BLaER1 treated with 17β-estradiol and CSF1 and Interleukin-3, amounts not matched to agents 10 nM and 100 nM (cell line): ENCODE data around the gene ALLC.
"Not testable (repeated sequence)": the region's sequence is repeated elsewhere in the genome, so short reads cannot be mapped to it uniquely, and the experiment has no call there.

Experiments used
- H3K27ac ChIP-seq, 11 experiments: shearing (Covaris generic); formaldehyde crosslinking; 2 replicates each; pipeline ENCODE4 v1.8.1; 2022
- H3K27me3 ChIP-seq, 11 experiments: shearing (Covaris generic); formaldehyde crosslinking; 2 replicates each; pipeline ENCODE4 v1.8.1; 2022
- H3K36me3 ChIP-seq, 11 experiments: shearing (Covaris generic); formaldehyde crosslinking; 2 replicates each; pipeline ENCODE4 v1.8.1; 2022
- H3K4me1 ChIP-seq, 10 experiments: shearing (Covaris generic); formaldehyde crosslinking; 2 replicates each; pipeline ENCODE4 v1.8.1; 2022
- H3K4me2 ChIP-seq, 11 experiments: shearing (Covaris generic); formaldehyde crosslinking; 2 replicates each; pipeline ENCODE4 v1.8.1; 2022
- H3K4me3 ChIP-seq, 10 experiments: shearing (Covaris generic); formaldehyde crosslinking; 2 replicates each; pipeline ENCODE4 v1.8.1; 2022
- H3K9ac ChIP-seq, 11 experiments: shearing (Covaris generic); formaldehyde crosslinking; 2 replicates each; pipeline ENCODE4 v1.8.1; 2022
- H3K9me3 ChIP-seq, 11 experiments: shearing (Covaris generic); formaldehyde crosslinking; replicated peaks in 1 of 11; 2 replicates each; pipeline ENCODE4 v1.8.1; 2022
- H4K20me1 ChIP-seq, 11 experiments: shearing (Covaris generic); formaldehyde crosslinking; 2 replicates each; pipeline ENCODE4 v1.8.1; 2022
- Cebpa-rat ChIP-seq, 11 experiments: shearing (Covaris generic); IDR thresholded peaks; 2 replicates each; pipeline ENCODE4 v1.8.1; 2022

Gene ALLC

DNA sequence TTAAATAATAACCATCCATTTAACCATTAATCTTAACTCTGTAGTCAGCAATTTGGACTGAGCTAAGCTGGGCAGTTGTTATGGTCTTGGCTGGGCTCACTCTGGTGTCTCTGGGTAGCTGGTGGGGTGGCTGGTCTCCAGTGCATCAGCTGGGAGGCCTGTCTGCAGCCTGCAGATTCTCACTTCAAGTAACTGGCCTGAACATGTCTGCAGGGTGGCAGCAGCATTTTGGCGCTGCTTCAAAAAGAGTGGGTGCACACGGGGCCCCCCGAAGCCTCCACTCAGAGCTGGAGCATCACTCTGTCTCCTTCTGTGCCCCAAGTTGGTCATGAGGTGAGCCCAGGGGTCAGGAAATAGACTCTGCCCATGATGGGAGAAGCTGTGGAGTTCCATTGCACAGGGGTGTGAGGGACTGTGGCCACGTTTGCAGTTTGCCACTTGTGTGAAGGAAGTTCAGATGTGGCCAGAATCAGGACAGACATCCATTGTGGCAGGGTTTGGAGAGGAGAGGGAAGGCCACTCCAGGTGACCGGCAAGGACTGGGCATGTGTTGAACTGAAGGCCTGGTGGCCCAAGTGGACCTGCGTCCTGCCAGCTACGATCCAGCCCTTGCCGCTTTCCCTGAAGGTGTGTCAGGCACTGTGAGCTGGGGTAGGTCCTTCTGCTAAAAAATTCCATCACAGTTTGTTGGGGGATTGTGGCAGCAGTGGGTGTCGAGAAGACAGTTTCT is 4.9 kb upstream of the ALLC start:
- peak overlapping the region in 1 of 11 experiments; percentile 72; a peak in 1 of 22 replicates for H3K27ac ChIP-seq
- H3K27me3 ChIP-seq, result peaks cover 0 to 38% (median 0%) of the 10 kb centered on the region in 11 experiments; a peak in 8 of 22 replicates
- peak overlapping the region in 10 of 11 experiments; percentile 82 to 95 (median 88); a peak in 16 of 22 replicates for H3K4me2 ChIP-seq
- no peak for TF ChIP-seq Cebpa-rat (IDR thresholded peaks at IDR 0.05)
- H3K4me3 ChIP-seq, result no peak overlapping the region
- peaks cover 42 to 90% (median 82%) of the 10 kb centered on the region in 10 experiments for H3K4me1 ChIP-seq
- H4K20me1 ChIP-seq, result peaks cover 0 to 12% (median 0%) of the 10 kb centered on the region in 11 experiments; a peak in 1 of 22 replicates
- H3K9me3 ChIP-seq, result no peaks in the 10 kb centered on the region; a peak in 1 of 22 replicates
- no peaks in the 10 kb centered on the region for H3K36me3 ChIP-seq
- H3K9ac ChIP-seq, result no peak overlapping the region

DNA sequence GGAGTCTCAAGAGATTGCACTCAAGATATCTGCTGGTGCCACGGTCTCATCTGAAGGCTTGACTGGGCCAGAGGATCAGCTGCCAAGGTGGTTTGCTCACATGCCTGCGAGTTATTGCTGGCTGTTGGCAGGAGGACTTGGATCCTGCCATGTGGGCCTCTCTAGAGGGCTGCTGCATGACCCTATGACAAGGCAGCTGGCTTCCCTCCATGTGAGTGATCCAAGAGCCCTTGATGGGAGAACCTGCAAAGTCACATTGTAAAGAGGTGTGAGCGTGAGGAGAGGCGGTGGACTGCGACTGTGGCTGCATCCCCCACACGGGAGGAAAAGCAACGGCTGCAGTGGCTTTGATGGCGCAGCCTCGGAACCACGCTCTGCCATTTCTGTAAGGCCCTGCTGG is 4.0 kb upstream of the ALLC start:
- Histone ChIP-seq H3K4me2 (peak overlapping the region in 8 of 11 experiments; percentile 71 to 94 (median 83); a peak in 15 of 22 replicates), H3K27ac (no peak overlapping the region), H3K4me1 (peaks cover 52 to 94% (median 92%) of the 10 kb centered on the region in 10 experiments), H3K27me3 (peaks cover 0 to 38% (median 0%) of the 10 kb centered on the region in 11 experiments; a peak in 8 of 22 replicates), H3K9me3 (no peaks in the 10 kb centered on the region; a peak in 1 of 22 replicates), H4K20me1 (peaks cover 0 to 12% (median 0%) of the 10 kb centered on the region in 11 experiments; a peak in 1 of 22 replicates), H3K4me3 (no peak overlapping the region), H3K9ac (no peak overlapping the region), H3K36me3 (no peaks in the 10 kb centered on the region)
- TF ChIP-seq Cebpa-rat (IDR thresholded peaks at IDR 0.05), result no peak

DNA sequence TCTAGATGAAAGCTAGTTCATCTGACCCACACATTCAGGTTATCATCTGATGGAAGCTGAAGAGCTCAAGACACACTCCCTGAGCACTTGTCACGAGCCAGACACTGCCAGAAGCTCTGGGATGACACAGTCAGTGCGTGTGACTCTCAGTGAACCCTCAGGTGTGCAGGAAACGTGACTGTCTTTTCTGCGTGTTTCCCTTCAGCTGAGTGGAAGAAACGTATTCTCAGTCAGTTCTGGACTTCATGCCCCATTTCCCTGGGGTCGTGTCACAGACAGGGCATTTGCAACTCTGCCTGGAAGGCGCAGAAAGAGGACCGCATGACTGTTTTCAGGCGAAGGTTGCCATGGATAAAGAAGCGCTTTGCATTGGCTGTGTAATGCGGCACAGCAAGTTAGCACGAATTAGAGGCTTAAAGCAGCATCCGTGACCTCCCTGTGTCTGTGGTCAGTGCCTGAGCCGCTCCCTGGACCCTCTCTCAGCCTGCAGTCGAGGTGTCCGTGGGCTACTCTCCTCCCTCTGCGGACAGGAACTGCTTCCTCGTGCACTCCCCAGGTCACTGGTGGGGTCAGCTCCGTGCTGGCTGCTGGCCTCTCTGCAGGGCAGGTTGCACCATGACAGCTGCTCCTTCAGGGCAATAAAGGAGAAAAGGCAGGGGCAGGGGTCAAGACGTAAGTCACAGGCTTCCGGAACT is 3.3 kb upstream of the ALLC start:
- Histone ChIP-seq H3K27ac (no peak overlapping the region), H3K4me2 (peak overlapping the region in 8 of 11 experiments; percentile 71 to 94 (median 83); a peak in 17 of 22 replicates), H3K36me3 (no peaks in the 10 kb centered on the region), H3K9me3 (no peaks in the 10 kb centered on the region; a peak in 1 of 22 replicates), H3K9ac (no peak overlapping the region), H3K4me1 (peaks cover 59 to 97% (median 96%) of the 10 kb centered on the region in 10 experiments), H3K27me3 (peaks cover 0 to 38% (median 0%) of the 10 kb centered on the region in 11 experiments; a peak in 8 of 22 replicates), H3K4me3 (no peak overlapping the region), H4K20me1 (peaks cover 0 to 12% (median 0%) of the 10 kb centered on the region in 11 experiments; a peak in 1 of 22 replicates)
- no peak for TF ChIP-seq Cebpa-rat (IDR thresholded peaks at IDR 0.05)

DNA sequence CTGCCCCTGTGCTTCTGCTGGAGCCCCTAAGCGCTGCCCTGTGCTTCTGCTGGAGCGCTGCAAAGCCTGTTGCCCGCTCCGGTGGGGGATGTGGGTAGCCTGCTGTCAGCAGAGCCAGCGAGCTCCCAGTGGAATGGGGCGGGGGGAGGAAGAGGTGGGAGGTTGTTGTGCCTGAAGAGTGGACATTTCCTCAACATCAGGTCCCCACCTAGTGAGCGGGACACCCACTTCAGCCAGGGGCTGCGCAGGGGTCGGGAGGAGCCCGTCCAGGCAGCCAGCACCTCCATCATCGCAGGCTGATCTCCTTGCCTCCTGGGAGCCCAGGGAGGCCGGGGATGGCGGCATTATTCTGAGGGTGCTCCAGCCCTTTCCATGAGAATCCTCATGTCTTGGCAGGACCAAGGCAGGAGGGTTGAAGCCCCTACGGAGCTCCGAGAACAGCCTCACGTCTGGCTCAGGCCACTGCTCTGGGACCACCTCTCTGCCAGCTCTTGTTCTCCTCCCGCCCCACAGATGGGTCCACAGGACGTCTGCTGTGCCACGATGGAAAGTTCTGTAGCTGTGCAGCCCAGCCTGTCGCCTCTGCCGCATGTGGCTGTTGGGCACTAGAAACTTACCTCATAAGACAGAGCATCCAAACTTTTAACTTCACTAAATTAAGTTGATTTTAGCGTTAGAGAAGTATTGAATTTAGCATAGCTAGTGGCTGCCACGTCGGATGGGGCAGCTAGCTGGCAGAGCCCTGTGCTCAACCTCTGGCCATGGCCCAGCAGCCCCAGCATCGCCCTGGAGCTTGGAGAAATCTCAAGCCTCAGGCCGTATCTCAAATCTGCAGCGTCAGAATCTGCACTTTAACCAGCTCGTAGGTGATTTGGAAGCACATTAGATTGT is 1.9 kb upstream of the ALLC start:
- peaks cover 0 to 38% (median 0%) of the 10 kb centered on the region in 11 experiments; a peak in 8 of 22 replicates for H3K27me3 ChIP-seq
- peaks cover 71 to 99% (median 98%) of the 10 kb centered on the region in 10 experiments for H3K4me1 ChIP-seq
- peaks cover 0 to 5% (median 0%) of the 10 kb centered on the region in 11 experiments; a peak in 1 of 22 replicates for H4K20me1 ChIP-seq
- peak overlapping the region in 8 of 11 experiments; percentile 10 to 77 (median 52); a peak in 14 of 22 replicates for H3K9ac ChIP-seq
- H3K4me3 ChIP-seq, result peak overlapping the region in 2 of 10 experiments; percentile 12; a peak in 1 of 20 replicates
- H3K9me3 ChIP-seq, result peaks cover 0 to 9% (median 5%) of the 10 kb centered on the region in 11 experiments; a peak in 11 of 22 replicates
- peak overlapping the region in 6 of 11 experiments; percentile 75 to 89 (median 84); a peak in 12 of 22 replicates for H3K27ac ChIP-seq
- no peak for TF ChIP-seq Cebpa-rat (IDR thresholded peaks at IDR 0.05)
- H3K4me2 ChIP-seq, result peak overlapping the region; percentile 71 to 94 (median 76)
- H3K36me3 ChIP-seq, result no peaks in the 10 kb centered on the region

DNA sequence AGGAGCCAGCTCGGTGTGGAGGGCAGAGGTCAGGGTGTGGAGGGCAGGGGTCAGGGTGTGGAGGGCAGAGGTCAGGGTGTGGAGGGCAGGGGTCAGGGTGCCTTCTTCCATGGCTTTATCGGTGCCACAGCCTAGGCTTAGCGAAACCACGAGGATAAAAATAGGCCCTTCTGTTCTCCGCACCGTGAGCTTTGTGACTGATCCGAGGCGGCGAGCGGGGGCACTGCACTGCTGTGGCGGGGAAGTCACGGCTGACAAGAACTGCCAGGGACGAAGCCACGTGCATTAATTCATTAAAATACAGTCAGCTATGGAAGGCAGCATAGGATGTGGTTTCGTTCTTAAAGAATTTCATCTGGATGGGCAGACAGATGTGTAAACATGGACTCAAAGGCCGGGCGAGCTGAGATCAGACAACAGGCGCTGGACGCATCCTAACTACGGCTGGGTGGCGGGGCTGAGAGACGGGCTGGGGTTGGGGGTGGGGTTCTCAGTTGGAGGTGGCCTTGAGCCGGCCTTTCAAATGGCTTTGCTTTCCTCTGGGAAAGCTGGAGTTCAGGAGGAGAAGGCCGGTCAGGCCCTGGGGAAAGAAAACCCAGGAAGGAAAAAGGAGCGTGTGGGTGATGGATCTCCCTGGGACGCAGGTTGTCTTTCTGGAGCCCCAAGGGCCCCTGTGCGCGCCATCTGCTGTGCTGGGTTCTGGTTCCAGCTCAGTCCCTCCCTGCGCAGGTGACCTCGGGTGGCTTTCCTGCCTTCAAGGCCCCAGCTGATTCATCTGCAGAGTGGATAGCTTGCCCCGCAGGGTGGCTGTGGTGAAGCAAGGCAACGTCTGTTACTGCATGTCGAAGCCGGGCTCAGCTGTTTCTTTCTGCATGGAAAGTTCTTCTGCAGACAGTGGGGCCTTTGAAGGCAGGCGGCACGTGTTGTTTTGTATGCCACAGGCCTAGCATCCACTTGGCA is 958 bp upstream of the ALLC start:
- peak overlapping the region; percentile 71 to 94 (median 76) for H3K4me2 ChIP-seq
- peaks cover 73 to 100% (median 100%) of the 10 kb centered on the region in 10 experiments for H3K4me1 ChIP-seq
- peak overlapping the region in 7 of 11 experiments; percentile 18 to 89 (median 83); a peak in 15 of 22 replicates for H3K27ac ChIP-seq
- H3K36me3 ChIP-seq, result no peaks in the 10 kb centered on the region
- H3K27me3 ChIP-seq, result peaks cover 0 to 38% (median 0%) of the 10 kb centered on the region in 11 experiments; a peak in 8 of 22 replicates
- H3K9me3 ChIP-seq, result peaks cover 0 to 9% (median 5%) of the 10 kb centered on the region in 11 experiments; a peak in 11 of 22 replicates
- H3K4me3 ChIP-seq, result peak overlapping the region in 2 of 10 experiments; percentile 12; a peak in 1 of 20 replicates
- peak in 3 of 11 experiments; percentile 39 to 63 (median 61); a peak in 3 of 22 replicates for TF ChIP-seq Cebpa-rat (IDR thresholded peaks at IDR 0.05)
- peaks cover 0 to 5% (median 0%) of the 10 kb centered on the region in 11 experiments; a peak in 1 of 22 replicates for H4K20me1 ChIP-seq
- peak overlapping the region in 8 of 11 experiments; percentile 10 to 77 (median 52); a peak in 15 of 22 replicates for H3K9ac ChIP-seq

DNA sequence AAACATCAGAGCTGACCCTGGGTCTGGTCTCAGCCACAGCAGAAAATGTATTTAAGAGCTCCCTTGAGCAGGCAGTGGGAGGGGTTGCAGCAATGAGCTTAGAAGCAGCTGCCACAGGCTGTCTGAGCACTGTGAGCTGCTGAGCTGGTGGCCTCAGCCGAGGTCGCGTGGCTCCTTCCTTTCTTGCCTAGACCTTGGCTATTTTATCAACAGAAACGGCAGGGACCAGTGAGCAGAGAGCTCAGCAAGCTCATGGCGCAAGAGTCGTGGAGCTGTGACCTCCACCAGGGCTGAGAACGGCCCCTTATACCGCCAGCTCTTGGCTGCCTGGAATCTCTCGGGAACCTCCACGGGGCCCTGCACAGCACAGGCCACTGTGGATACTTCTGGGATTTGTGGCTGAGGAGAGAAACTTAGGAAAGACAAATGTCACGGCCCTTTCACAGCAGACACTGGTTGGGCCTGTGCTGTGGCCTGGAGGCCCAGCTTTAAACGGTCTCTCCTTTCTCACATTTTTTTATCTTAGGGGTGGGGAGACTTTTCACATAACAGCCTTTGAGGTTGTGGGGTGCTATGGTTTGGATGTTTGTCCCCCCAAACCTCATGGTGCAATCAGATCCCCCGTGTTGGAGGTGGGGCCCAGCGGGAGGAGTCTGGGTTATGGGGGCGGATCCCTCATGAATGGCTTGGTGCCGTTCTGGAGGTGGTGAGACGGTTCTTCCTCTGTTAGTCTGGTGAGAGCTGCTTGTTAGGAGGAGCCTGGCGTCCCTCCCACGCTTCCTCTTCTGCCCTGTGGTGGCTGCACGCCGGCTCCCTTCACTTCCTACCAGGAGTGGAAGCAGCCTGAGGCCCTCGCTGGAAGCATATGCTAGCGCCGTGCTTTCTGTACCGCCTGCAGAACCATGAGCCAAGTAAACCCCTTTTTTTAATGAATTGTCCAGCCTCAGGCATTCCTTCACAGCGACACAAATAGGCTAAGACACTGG is 1.7 kb downstream of the ALLC start:
- Histone ChIP-seq H3K9ac (peak overlapping the region; percentile 34 to 77 (median 65); a peak in 21 of 22 replicates), H4K20me1 (peaks cover 0 to 5% (median 0%) of the 10 kb centered on the region in 11 experiments; a peak in 1 of 22 replicates), H3K27me3 (peaks cover 0 to 31% (median 0%) of the 10 kb centered on the region in 11 experiments; a peak in 8 of 22 replicates), H3K4me2 (peak overlapping the region; percentile 71 to 94 (median 79)), H3K4me3 (peak overlapping the region in 1 of 10 experiments; percentile 17; a peak in 3 of 20 replicates), H3K4me1 (peaks cover 77 to 87% (median 85%) of the 10 kb centered on the region in 10 experiments), H3K36me3 (no peaks in the 10 kb centered on the region), H3K27ac (peak overlapping the region; percentile 8 to 89 (median 78); a peak in 21 of 22 replicates), H3K9me3 (peaks cover 0 to 9% (median 5%) of the 10 kb centered on the region in 11 experiments; a peak in 11 of 22 replicates)
- TF ChIP-seq Cebpa-rat (IDR thresholded peaks at IDR 0.05), result peak in 3 of 11 experiments; percentile 9 to 65 (median 15); a peak in 1 of 22 replicates

DNA sequence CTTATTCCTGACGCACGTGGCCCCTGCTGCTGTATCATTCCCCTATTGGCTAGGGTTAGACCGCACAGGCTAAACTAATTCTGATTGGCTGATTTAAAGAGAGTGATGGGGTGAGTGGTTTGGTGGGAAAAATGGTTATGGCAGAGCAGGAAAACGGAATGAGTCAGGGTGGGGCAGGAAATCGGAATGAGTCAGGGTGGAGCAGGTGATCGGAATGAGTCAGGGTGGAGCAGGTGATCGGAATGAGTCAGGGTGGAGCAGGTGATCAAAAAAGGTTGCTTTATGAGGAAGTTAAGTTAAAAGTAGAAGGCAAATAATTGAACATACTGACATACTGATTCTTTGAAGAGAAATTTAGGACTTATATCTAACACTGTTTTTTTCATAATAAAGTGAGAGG is 2.6 kb downstream of the ALLC start:
- H3K27ac ChIP-seq, result peak overlapping the region in 9 of 11 experiments; percentile 75 to 89 (median 84); a peak in 16 of 22 replicates
- H3K27me3 ChIP-seq, result peaks cover 0 to 22% (median 0%) of the 10 kb centered on the region in 11 experiments; a peak in 8 of 22 replicates
- H3K9me3 ChIP-seq, H4K20me1 ChIP-seq, H3K4me3 ChIP-seq, H3K36me3 ChIP-seq: not testable (repeated sequence)
- H3K9ac ChIP-seq, result 0 out of 22 replicates have a peak overlapping the region, but pooled peaks of 1 of the 11 experiments have one; percentile 71
- peaks cover 73 to 78% (median 76%) of the 10 kb centered on the region in 10 experiments for H3K4me1 ChIP-seq
- H3K4me2 ChIP-seq, result peak overlapping the region; percentile 71 to 94 (median 76); a peak in 20 of 22 replicates
